GM18507 (cell line): ENCODE data around the gene CYP3A7.
"Not testable (repeated sequence)": the region's sequence is repeated elsewhere in the genome, so short reads cannot be mapped to it uniquely, and the experiment has no call there.

Source experiments
- DNase-seq: peaks from one replicate; pipeline ENCODE4 v3.0.0; 2011; ENCODE audit warnings: low read depth; ENCODE audit not compliant: insufficient read length; ENCODE audit errors: extremely low spot score
- FAIRE-seq: peaks from 2 replicates; lab custom pipeline; 2011; peaks lifted over from hg19 to GRCh38; lab: Jason Lieb, UNC

Gene CYP3A7

GRCh38 chr7:99734987-99735386 is at the start of gene CYP3A7:
CYP3A7 (minus strand) TSS chr7:99735196; CDS start chr7:99735093, 103 bp downstream.
- no peak for DNase-seq
- FAIRE-seq, result no peak

- FAIRE-seq, result no peak
- no peak for DNase-seq
Observed at GRCh38 chr7:99784007-99784406, 49.0 kb upstream of the CYP3A7 start, which contains the start of gene CYP3A4. CYP3A4 (minus strand) TSS chr7:99784184; CDS start chr7:99784081, 103 bp downstream.

- DNase-seq (no peak), FAIRE-seq (no peak)
Observed at GRCh38 chr7:99782012-99782953, 47.3 kb upstream of the CYP3A7 start.

GRCh38 chr7:99780588-99780987 is 45.6 kb upstream of the CYP3A7 start:
- no peak for DNase-seq
- no peak for FAIRE-seq

- DNase-seq (no peak), FAIRE-seq (no peak)
Observed at GRCh38 chr7:99779949-99780348, 45.0 kb upstream of the CYP3A7 start.

- FAIRE-seq (no peak), DNase-seq (no peak)
Observed at GRCh38 chr7:99778880-99779279, 43.9 kb upstream of the CYP3A7 start.

GRCh38 chr7:99773395-99773794 is 38.4 kb upstream of the CYP3A7 start:
- not testable (repeated sequence) for DNase-seq, FAIRE-seq

- FAIRE-seq, result no peak
Observed at GRCh38 chr7:99772565-99772964, 37.6 kb upstream of the CYP3A7 start.

GRCh38 chr7:99769494-99769893 is 34.5 kb upstream of the CYP3A7 start:
- not testable (repeated sequence) for DNase-seq, FAIRE-seq

More at GRCh38 chr7:99772565-99772964, 37.6 kb upstream of the CYP3A7 start:
- DNase-seq, result no peak

GRCh38 chr7:99768471-99768870 is 33.5 kb upstream of the CYP3A7 start:
- FAIRE-seq, result peak; percentile 89
- peak; percentile 2 for DNase-seq

- DNase-seq (peak; percentile 7), FAIRE-seq (peak; percentile 84)
Observed at GRCh38 chr7:99767662-99768061, 32.7 kb upstream of the CYP3A7 start.

GRCh38 chr7:99766484-99767099 is 31.6 kb upstream of the CYP3A7 start:
- FAIRE-seq (peak; percentile 9), DNase-seq (no peak)

- FAIRE-seq (no peak), DNase-seq (no peak)
Observed at GRCh38 chr7:99764478-99764877, 29.5 kb upstream of the CYP3A7 start.

GRCh38 chr7:99762680-99763327 is 27.8 kb upstream of the CYP3A7 start:
- DNase-seq (no peak), FAIRE-seq (no peak)

GRCh38 chr7:99755085-99755484 is 20.1 kb upstream of the CYP3A7 start:
- FAIRE-seq (no peak), DNase-seq (no peak)

GRCh38 chr7:99752356-99752755 is 17.4 kb upstream of the CYP3A7 start:
- FAIRE-seq (no peak), DNase-seq (no peak)

- not testable (repeated sequence) for FAIRE-seq, DNase-seq
Observed at GRCh38 chr7:99751322-99752052, 16.5 kb upstream of the CYP3A7 start.

- DNase-seq (no peak), FAIRE-seq (no peak)
Observed at GRCh38 chr7:99748846-99749579, 14.0 kb upstream of the CYP3A7 start.

- DNase-seq, FAIRE-seq: not testable (repeated sequence)
Observed at GRCh38 chr7:99746915-99747314, 11.9 kb upstream of the CYP3A7 start.
